Forelimb muscle (tissue), 1 donor: Measurements from ENCODE around the gene PEPD. TPM values are rescaled to one million over a fixed set of nuclear protein-coding genes. Genes with fewer than 3 reads are reported as not detected.
"Not testable (repeated sequence)": the region's sequence is repeated elsewhere in the genome, so short reads cannot be mapped to it uniquely, and the experiment has no call there.

Experiments used
- DNase-seq: peaks from one replicate; pipeline ENCODE4 v3.0.0-alpha.2; 2013; ENCODE audit warnings: low read depth
- polyA plus RNA-seq: library from polyadenylated mRNA; unstranded; fragments of 120-200 nt; gene quantifications from one replicate; pipeline ENCODE4 v1.2.1, GENCODE V29; 2013; ENCODE audit not compliant: insufficient read length

PEPD gene
- polyA plus RNA-seq, 1 donor = 36.7 TPM

DNA sequence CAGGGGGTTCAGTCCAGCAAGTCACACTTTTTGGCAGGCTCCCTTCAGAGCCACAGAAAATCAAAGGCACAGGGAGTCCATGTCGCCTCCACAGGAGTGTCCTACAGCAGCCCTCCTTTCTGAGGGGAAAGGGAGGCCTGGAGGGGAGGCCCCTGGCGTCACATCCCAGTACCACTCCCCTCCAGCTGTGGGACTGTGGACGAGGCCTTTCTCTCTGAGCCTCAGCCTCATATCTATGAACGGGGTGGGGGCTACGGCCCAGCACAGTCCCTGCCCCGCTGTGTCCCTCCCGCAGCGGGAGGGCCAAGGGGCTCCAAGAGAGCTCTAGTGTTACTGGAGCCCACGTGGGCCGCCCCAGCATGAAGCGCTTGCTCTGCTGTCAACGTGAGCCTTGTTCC, 23.8 kb downstream of the PEPD start:
- no peak for DNase-seq

DNA sequence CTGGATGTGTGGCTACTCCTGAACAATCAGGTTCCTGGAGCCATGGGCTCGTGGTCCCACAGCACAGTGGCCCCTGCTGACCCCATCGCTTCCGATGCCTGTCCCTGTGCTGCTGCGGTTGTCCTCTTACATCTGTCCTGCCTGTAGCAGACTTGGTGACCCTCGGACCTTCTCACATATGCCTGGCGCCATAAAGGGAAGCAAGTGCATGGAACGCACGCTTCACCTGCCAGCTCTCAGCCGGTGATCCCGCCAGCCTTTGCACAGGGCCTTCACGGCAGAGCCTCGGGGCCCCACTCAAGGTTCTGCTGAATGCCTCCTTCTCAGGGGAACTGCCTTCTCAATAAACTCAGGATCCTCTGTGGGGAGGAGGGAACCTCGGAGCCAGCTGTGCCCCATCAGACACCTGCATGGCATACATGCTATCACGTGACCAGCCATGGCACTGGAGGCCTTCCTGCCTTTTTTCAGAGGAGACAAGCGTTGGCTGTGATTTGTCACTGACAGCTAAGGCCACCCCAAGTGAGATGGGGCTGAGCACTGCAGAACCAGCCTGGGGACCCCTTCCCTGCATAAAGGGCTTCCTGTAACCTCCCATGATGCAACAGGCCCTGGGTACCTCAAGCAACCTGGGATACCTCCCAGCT, 24.3 kb downstream of the PEPD start:
- DNase-seq = no peak

DNA sequence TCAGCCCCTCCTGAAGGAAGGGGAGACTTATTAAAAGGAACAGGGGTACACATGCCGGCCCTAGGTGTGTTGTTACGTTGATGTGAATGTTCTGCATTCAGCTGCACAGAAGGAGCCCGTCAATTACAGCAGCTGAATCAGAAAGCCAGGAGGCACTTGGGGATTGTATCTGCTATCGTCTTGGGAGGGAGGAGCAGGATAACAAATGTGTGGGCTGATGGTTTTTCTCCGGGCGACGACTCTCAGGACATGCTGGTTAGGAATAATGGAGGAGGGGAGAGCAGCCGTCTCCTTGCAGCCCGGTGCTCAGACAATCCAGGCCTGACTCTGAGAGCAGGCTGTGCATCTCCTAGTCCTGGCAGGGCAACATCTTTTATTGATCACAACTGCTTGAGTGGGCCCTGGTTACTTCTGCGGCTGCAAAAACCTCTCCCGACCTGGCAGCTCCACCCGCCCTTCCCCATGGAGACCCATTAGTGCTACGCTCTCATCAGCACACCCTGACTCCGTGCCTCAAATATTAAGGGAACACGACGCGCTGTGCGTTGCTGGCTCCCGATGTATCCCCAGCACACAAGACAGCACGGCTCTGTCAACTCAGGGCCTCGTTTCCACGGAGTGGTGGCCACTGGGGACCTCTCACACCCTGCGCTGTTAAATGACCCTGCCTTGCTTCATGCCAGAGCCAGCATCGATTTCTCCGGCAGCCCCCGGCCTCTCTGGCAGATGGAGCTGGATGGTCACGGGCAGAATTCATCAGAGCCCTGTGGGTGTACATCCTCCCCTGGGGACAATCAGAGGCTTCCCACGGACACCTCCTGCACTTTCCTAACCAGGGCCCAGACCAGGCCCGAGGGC, 25.3 kb downstream of the PEPD start:
- no peak for DNase-seq

DNA sequence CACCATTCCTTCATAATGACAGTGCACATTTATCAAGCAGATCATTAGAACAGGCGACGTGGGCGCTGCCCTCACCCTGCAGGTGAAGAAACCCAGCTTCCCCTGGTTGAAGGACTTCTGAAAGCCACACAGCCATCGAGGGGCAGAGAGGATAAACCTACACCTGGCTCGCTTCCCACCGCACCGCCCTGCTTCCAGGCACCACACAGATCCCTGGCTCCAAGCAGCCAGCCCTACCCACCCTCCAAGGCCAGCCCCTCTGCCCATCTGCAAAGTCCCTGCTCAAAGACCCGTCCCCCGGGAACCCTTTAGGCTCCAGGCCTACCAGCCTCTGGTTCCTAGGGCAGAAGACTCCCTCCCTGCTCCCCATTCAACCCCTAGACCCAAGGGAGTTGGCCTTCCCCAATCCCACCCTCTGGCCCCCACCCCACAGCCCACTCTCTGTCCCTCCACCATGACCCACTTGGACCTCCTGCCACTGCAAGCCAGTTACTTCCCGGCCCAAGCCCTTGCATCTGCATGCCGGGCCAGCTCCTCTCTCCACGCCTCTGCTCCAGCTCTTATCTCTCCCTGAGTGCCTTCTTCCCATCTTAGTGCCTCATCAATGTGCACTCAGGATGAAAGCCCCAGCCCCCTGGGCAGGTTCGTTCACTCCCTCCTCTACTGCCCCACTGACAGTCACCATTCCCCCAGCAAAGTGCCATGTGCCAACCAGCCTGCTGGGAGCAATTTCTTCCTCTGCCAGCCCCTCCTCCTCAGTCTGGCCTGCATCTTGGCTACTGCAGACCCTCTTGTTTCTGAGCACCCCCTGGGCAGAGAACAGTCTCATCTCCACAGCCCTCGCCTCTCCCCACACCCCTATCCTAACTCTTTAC, 28.0 kb downstream of the PEPD start:
- no peak for DNase-seq

DNA sequence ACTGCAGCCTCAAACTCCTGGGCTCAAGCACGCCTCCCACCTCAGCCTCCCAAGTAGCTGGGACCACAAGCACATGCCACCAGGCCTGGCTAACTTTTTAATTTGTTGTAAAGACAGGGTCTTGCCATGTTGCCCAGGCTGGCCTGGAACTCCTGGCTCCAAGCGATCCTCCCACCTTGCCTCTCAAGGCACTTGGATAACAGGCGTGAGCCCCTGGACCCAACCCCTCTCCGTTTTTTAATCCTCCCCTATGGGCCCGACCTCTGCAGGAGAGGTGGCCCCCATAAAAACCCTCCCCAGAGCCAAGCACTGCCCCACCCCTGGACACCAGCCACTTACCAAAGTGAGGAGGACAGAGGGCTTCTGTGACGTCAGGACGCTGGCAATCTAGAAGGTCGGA, 28.6 kb downstream of the PEPD start:
- no peak for DNase-seq

DNA sequence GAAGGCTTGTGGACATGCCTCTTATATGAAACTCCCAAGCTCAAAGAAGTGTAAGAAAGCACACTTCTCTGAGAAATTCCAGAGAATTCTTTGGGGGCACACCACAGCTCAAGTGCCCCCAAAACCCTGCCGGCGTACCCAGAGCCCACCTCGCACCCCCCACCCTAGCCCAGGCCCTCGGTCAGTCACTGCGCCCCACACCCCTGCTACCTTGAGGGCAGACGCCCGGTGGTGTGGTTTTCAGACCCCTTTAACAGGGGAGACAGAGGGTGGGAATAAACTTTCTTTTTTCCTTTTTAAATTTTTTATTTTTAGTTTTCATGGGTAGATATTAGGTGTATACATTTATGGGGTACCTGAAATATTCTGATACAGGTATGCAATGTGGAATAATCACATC, 29.5 kb downstream of the PEPD start:
- DNase-seq = no peak

DNA sequence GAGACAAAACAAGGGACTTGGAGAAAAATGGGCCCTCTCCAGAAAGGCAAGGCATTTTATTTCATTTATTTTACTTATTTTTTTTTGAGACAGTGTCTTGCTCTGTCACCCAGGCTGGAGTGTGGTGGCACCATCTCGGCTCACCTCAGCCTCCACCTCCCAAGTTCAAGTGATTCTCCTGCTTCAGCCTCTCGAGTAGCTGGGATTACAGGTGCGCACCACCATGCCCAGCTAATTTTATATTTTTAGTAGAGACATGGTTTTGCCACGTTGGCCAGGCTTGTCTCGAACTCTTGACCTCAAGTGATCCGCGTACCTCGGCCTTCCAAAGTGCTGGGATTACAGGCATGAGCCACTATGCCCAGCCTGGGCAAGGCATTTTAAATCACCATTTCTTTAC, 31.0 kb downstream of the PEPD start:
- DNase-seq = not testable (repeated sequence)

DNA sequence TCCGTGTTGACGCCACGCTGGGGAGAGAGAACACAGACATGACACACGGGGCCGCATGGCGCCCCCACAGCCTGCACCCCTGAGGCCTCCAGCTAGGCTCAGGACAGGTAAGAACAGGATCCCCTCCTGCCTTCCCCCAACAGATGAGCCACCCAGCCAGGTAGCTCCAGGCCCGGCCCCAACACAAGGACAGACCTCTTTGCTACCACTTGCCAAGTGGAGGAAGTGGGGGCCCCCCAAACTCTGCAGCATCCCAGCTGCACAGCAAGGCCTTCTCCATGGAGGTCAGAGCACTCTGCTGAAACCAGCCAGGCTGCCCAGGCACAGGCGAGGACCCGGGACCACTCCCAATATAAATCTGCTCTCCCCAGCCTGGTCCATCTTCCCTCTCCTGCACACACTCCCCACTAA, 31.5 kb downstream of the PEPD start:
- no peak for DNase-seq

DNA sequence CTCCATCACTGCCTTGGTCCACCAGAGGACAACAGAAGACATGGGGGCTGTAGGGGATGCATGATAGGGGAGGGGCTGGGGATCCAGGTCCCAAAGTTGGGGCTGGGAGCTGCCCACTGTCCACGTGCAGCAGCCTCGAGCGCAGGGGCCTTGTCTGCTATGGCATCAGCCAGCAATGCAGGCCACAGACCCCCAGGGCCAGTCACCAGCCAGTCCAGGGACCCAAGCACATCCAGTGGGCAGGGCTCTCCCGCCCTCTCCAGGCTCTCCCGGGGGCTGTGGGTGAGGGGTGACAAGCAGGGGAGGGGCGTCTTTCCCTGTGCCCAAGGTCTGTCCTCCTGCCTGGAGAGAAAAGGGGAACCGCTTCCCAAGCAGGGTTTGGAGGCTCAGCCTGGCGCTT, 32.8 kb downstream of the PEPD start:
- DNase-seq = no peak

DNA sequence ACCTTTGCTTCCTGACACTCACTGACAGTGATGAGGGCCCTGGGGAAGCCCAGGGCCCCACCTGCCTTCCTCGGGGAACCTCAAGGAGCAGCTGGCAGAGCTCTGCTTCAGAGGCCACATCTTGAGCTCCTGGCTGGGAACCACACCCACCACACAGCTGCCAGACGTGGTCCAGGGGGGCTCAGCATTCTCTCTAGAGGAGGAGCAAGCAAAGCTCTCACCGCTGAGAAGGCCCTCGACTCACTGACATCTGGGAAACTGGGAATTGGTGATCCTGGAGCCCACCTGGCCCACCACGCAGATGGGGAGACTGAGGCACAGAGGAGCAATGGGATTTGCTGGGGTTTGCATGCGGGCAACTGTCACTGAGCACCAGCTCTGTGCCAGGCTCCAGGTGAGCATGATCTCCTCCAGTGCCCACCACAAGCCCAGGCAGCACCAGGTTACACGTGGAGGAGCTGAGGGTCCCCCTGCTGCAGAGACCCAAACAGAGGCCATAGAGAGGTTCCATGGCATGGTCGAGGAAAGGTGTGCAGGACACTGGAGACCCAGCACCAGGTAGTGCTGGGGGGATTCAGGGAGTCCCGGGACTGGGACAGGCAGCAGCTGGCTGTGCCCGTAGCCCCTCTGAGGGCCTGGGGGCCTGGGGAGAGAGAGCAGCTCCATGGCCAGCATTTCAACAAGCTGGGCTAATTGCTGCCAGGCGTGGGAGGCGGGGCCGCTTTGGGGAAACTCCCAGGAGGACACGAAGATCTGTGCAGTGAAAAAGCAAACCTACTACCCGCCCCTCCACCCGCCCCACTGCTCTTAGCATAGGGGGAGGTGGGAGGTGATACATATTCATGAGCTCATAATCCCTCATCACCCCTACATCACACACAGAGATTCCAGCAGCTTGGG, 33.4 kb downstream of the PEPD start:
- DNase-seq = no peak

DNA sequence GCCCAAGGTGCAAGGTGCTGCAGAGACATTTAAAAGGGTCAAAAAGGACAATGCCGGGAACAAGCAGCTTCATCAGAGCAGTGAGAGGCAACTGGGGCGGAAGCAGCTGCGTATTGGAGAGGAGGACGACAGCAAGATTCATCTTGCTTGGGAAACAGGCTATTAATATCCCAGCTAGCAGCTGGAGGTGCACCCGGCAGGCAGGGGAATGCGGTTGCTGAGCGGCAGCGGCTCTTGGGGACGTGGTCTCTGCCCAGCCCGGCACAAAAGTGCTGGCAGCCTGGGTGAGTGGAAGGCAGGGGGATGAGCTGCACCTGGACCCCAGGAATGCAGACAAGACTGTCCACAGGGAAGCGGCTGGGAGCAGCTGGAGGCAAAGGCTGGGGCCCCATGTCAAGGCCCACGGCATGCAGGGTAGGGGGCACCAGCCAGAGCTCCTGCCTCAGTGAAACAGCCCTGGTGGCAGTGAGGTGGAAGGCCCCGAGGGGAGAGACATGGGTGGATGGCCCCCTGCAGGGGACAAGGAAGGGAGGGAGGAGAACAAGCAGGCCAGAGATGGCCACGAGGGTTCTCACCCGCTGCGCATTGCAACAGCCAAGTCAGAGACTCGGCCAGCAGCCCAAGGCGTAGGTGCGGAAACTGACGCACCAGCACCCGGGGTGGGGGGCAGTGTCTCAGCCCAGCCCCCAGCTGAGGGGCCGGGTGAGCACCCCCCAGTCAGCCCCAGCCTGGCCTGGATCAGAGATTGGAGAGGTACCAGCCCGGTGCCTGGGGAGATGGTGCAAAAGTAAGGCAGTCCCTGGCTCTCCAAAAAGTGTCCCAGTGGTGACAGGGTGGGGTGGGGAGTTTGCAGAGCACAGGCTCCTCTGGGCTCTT, 34.4 kb downstream of the PEPD start:
- peak; percentile 14 for DNase-seq

DNA sequence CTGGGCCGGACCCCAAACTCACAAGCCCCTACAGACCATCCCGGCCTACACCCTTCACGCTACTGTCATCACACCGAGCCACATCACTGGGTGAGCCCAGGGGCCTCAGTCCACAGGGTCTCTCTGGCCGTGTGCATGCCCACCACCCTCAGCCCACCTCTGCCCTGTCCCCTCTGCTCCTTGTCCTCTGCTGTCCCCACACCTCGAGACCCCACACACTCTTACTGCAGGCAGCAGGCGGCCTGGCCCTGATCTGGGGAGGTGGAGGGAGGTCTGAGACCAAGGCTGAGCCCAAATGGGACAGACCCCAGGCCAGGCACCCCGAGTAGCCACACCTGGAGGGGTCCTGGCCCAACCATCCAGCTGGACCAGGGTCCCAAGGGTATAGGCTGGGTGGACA, 35.2 kb downstream of the PEPD start:
- no peak for DNase-seq

DNA sequence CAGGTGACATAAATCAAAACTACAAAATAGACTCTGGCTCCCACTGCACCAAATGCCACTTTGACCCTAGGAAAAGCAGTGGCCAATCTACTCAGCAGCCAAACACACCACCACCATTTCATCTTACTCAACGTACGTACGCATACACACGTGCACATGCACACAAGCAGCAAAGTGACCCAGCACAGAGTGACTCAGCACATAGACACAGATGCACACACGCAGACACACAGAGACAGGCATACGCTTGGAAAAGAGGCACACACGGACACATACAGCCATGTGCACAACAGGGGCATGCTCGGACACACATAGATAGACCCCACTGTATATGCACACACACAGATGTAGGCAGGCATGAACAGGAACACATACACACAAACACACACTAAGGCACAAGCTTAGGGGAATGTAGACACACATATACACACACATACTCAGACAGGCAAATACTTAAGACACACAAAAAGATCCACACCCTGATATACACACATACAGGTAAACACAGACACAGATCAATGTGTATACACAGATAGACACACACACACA, 37.3 kb downstream of the PEPD start:
- DNase-seq = no peak

DNA sequence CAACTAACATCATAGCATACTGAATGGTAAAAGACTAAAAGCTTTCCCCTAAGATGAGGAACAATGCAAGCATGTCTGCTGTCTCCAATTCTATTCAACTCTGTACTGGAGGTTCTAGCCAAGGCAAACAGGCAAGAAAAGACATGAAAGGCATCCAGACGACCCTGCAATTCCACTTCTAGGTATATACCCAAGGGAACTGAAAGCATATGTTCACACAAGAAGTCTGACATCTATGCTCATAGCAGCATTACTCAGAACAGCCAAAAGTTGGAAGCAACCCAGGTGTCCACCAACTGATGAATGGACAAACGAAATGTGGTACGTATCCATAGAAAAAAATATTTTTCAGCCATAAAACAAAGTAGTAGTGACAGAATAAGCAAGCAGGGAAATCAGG, 39.1 kb downstream of the PEPD start:
- DNase-seq = no peak

DNA sequence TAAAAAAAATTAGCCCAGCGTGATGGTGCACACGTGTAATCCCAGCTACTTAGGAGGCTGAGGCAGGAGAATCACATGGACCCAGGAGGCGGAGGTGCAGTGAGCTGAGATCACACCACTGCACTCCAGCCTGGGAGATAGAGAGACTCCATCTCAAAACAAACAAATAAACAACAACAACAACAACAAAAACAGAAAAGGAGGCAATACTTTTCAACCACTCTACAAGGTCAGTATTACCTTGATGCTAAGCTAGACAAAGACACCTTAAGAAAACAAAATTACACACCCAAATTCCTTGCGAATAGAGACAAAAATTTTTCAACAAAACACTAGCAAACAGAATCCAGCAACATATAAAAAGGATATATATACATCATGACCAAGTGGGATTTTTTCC, 39.7 kb downstream of the PEPD start:
- DNase-seq = no peak

DNA sequence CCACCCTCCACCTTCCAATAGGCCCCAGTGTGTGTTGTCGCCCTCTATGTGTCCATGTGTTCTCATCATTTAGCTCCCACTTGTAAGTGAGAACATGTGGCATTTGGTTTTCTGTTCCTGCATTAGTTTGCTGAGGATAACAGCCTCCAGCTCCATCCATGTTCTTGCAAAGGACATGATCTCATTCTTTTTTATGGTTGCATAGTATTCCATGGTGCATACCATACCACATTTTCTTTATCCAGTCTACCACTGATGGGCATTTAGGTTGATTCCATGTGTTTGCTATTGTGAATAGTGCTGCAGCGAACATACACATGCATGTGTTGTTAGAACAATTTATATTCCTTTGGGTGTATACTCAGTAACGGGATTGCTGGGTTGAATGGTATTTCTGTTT, 42.0 kb downstream of the PEPD start:
- not testable (repeated sequence) for DNase-seq

DNA sequence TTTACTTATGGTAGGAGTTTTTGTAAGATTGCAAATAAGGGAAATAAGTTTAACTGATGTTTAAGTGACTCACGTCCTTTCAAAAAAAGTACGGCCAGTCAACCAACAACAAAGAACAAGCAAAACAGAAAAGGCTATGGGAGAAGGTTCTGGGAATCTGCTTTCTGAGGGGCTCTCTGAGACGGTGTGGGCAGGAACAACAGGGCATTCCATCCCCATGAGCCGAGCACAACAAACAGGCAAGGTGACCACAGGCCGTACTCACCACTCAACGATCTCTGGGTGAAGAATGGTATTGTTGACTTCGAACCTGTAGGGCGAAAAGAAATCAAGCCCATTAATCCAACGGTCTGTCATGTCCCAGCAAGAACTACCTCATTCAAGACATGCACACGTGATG, 43.8 kb downstream of the PEPD start:
- no peak for DNase-seq

DNA sequence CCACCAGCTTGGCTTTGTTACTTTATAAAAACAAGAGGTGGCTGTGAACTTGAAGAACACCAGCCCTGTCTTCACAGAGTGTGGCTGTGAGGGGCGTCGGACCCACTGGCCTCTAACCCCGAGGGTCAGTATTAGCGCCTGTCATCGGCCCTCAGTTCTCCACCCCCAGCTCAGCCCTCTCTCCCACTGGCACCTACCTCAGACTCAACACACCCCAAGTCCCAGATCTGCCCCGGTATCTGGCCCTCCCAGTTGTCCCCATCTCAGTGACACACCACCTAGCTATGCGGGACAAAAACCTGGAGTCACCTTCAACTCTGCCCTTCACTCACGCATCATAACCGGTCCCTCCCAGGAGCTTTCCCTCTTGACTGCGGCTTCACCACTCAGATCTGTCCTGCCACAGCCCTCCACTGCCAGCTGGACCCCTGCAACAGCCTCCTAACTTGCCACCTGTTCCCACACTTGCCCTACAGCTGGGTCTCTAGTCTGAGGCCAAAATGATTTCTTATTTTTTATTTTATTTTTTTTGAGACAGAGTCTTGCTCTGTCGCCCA, 45.4 kb downstream of the PEPD start:
- DNase-seq = no peak

DNA sequence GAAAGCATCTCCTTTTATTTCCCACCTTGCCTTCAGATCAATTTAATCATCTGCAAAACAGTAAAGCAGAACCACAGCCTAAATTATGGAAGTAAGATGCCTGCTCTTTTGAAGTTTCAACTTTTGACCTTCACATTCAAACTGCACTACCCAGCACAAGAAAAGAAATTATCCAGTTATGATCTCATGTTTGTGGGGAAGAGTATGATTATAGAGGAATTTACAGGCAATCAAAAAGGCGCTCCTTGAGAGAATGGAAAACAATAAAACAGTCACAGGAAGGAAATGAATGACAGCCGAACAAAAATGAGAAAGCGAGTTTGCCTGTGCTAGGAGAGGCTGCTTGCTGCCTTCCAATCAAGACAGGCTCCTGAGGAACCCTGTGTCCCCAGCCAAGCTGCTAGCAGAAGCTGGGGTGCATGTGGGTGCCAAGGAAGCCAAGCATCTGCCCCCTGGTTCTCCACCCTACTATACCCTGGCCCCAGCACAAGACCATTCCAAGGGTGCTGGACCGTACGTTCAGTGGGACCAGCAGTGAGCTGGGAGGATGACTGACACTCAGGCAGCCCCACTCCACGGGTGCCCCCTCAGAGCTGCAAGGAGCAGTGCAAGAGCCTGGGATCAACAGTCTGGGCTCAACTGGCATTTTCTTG, 47.8 kb downstream of the PEPD start:
- no peak for DNase-seq
